ENCODE results near the gene QSOX2. TPM values are rescaled to one million over a fixed set of nuclear protein-coding genes. Genes with fewer than 3 reads are reported as not detected.

Gene QSOX2
- total RNA-seq, 1 donor: 12.7 TPM

DNA sequence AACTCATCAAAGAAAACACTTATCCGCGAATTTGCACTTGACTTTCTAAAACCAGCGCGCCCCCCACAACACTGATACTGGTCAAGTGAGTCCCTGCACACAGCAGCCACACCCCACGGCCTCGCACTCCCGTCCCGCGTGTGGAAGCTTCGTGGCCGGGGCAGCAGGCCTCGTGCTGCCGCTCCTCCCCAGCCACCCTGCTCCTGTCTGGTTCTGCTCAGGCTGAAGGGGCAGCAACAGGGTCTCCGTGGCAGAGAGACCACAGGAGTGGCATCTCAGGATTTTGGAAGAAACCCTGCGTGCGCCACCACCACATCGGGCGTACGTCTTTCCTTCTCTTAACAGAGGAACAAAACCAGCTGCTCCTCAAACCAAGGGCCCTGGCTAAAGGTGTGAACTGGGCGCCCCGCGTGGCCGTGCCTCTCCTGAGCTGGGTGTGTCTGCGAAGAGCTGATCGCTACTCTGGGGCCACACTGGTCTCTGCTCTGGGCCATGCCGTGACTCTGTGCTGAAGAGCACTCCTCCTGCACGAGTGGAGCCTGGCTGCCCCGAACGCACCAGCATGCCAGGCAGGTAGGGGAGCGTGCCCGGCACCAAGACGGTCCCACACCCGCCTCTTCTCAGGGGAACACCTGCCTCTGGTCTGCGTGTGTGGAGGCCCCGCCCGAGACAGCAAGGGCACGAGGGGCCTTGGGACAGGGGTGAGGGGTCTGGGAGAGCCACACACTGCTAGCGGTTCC lies 23.3 kb downstream of the QSOX2 start:
- TF ChIP-seq, protein P1, sequence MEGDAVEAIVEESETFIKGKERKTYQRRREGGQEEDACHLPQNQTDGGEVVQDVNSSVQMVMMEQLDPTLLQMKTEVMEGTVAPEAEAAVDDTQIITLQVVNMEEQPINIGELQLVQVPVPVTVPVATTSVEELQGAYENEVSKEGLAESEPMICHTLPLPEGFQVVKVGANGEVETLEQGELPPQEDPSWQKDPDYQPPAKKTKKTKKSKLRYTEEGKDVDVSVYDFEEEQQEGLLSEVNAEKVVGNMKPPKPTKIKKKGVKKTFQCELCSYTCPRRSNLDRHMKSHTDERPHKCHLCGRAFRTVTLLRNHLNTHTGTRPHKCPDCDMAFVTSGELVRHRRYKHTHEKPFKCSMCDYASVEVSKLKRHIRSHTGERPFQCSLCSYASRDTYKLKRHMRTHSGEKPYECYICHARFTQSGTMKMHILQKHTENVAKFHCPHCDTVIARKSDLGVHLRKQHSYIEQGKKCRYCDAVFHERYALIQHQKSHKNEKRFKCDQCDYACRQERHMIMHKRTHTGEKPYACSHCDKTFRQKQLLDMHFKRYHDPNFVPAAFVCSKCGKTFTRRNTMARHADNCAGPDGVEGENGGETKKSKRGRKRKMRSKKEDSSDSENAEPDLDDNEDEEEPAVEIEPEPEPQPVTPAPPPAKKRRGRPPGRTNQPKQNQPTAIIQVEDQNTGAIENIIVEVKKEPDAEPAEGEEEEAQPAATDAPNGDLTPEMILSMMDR (IDR thresholded peaks at IDR 0.05; ENCODE audit: extremely low read depth, low read depth, low read length): no peak
- Histone ChIP-seq H3K27me3 (ENCODE audit: insufficient read depth, low read length) (no peaks in the 10 kb centered on the region), H3K9me3 (ENCODE audit: low read depth, low read length) (no peaks in the 10 kb centered on the region), H3K79me2 (ENCODE audit: insufficient read depth, low read length) (peaks cover 6% of the 10 kb centered on the region), H3K4me1 (ENCODE audit: insufficient read depth, low read length) (no peaks in the 10 kb centered on the region), H4K20me1 (ENCODE audit: insufficient read depth, low read length) (peaks cover 39% of the 10 kb centered on the region), H3K36me3 (ENCODE audit: insufficient read depth, low read length) (peaks cover 10% of the 10 kb centered on the region), H2AFZ (ENCODE audit: low read length) (no peak overlapping the region), H3K27ac (ENCODE audit: low read depth, low read length) (no peak overlapping the region), H3K4me2 (ENCODE audit: insufficient read depth, low read length) (no peak overlapping the region), H3K4me3 (ENCODE audit: insufficient read depth, low read length) (no peak overlapping the region)
- DNase-seq (ENCODE audit: insufficient read length, low spot score, missing footprints): no peak

DNA sequence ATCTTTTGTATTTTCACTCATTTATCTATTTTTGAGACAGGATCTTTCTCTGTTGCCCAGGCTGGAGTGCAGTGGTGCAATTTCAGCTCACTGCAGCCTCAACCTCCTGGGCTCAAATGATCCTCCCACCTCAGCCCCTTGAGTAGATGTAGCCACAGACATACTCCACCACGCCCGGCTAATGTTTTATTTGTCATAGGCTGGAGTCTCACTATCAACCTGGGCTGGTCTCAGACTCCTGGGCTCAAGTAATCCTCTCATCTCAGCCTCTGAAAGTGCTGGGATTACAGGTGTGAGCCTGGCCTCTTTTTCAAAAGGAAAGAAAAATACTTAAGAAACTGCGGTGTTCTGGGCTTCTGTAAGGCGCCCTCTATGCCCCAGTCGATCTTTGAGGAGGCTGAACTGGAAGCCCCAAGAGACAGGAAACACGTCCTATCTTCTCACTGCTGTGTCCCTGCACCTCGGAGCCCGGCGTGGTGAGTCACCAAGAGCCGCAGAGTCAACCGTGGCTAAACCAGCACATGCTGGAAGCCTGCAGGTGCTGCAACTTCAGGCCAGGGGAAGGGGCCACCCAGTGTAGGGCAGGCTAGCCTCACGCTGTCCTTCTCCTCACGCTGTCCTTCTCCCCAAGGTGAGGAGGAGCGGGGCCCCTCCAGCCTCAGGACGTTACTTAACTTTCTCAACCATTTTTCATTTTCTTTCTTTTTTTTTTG lies 25.4 kb downstream of the QSOX2 start:
- TF ChIP-seq, protein P1 (IDR thresholded peaks at IDR 0.05; ENCODE audit: extremely low read depth, low read depth, low read length): no peak
- Histone ChIP-seq H2AFZ (ENCODE audit: low read length) (no peak overlapping the region), H3K9me3 (ENCODE audit: low read depth, low read length) (no peaks in the 10 kb centered on the region), H3K4me3 (ENCODE audit: insufficient read depth, low read length) (no peak overlapping the region), H3K27ac (ENCODE audit: low read depth, low read length) (no peak overlapping the region), H4K20me1 (ENCODE audit: insufficient read depth, low read length) (peaks cover 24% of the 10 kb centered on the region), H3K4me2 (ENCODE audit: insufficient read depth, low read length) (no peak overlapping the region), H3K36me3 (ENCODE audit: insufficient read depth, low read length) (peaks cover 20% of the 10 kb centered on the region), H3K79me2 (ENCODE audit: insufficient read depth, low read length) (no peaks in the 10 kb centered on the region), H3K27me3 (ENCODE audit: insufficient read depth, low read length) (no peaks in the 10 kb centered on the region), H3K4me1 (ENCODE audit: insufficient read depth, low read length) (no peaks in the 10 kb centered on the region)
- DNase-seq (ENCODE audit: insufficient read length, low spot score, missing footprints): no peak

DNA sequence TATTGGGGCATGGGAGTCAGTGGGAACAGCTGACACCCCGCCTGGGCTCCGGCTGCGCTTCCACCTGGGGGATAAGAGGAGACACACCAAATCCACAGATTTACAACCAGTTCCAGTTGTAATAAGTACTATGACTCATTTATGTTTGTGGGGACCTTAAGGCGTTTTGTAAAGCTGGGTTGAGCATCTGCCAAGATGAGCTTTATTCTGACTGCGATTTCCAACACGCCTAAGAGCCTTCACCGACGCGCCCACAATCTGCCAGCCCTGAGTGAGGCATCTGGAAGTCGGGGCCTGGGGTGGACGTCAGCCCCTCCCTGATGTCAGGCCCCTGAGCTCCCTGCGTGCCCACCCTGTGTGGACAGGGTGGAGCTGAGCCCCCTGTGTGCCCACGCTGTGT lies 26.3 kb downstream of the QSOX2 start:
- H3K27ac ChIP-seq (ENCODE audit: low read depth, low read length): no peak overlapping the region
- H3K27me3 ChIP-seq (ENCODE audit: insufficient read depth, low read length): no peaks in the 10 kb centered on the region
- H3K79me2 ChIP-seq (ENCODE audit: insufficient read depth, low read length): no peaks in the 10 kb centered on the region
- DNase-seq (ENCODE audit: insufficient read length, low spot score, missing footprints): no peak
- no peaks in the 10 kb centered on the region for H3K4me1 ChIP-seq (ENCODE audit: insufficient read depth, low read length)
- peaks cover 22% of the 10 kb centered on the region for H3K36me3 ChIP-seq (ENCODE audit: insufficient read depth, low read length)
- H4K20me1 ChIP-seq (ENCODE audit: insufficient read depth, low read length): peaks cover 22% of the 10 kb centered on the region
- TF ChIP-seq, protein P1 (IDR thresholded peaks at IDR 0.05; ENCODE audit: extremely low read depth, low read depth, low read length): no peak
- no peak overlapping the region for H2AFZ ChIP-seq (ENCODE audit: low read length)
- H3K4me2 ChIP-seq (ENCODE audit: insufficient read depth, low read length): no peak overlapping the region
- H3K4me3 ChIP-seq (ENCODE audit: insufficient read depth, low read length): no peak overlapping the region
- H3K9me3 ChIP-seq (ENCODE audit: low read depth, low read length): no peaks in the 10 kb centered on the region

DNA sequence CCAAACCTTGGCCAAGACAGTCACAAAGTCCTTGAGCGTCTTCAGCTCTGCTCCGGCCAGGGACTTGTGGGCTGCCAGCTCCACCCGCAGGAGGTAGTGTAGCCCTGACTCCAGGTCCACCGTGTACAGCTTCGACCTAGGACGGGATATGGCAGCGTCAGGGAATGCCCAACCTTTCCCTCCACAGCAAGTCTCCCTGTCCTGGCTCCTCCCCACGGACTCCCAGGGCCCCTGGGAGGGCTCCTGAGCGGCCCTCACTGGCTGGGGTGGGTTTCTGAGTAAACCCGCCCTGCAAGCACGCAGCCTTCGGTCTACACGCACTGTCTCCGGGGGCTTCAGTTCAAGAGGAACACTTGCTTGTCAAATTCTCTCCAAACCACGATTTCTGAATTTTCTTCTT lies 26.9 kb downstream of the QSOX2 start:
- Histone ChIP-seq H2AFZ (ENCODE audit: low read length) (no peak overlapping the region), H3K36me3 (ENCODE audit: insufficient read depth, low read length) (peaks cover 28% of the 10 kb centered on the region), H3K27me3 (ENCODE audit: insufficient read depth, low read length) (no peaks in the 10 kb centered on the region), H3K9me3 (ENCODE audit: low read depth, low read length) (no peaks in the 10 kb centered on the region), H3K79me2 (ENCODE audit: insufficient read depth, low read length) (no peaks in the 10 kb centered on the region), H3K27ac (ENCODE audit: low read depth, low read length) (no peak overlapping the region), H3K4me1 (ENCODE audit: insufficient read depth, low read length) (no peaks in the 10 kb centered on the region), H3K4me3 (ENCODE audit: insufficient read depth, low read length) (no peak overlapping the region), H3K4me2 (ENCODE audit: insufficient read depth, low read length) (no peak overlapping the region), H4K20me1 (ENCODE audit: insufficient read depth, low read length) (peaks cover 22% of the 10 kb centered on the region)
- TF ChIP-seq, protein P1 (IDR thresholded peaks at IDR 0.05; ENCODE audit: extremely low read depth, low read depth, low read length): no peak
- no peak for DNase-seq (ENCODE audit: insufficient read length, low spot score, missing footprints)
